ENCODE data around the gene RBBP6.

Gene RBBP6

GRCh38 chr16:24523569-24523968, 15.8 kb upstream of the RBBP6 start:
- H3K4me1 ChIP-seq (ENCODE audit: control insufficient read depth, insufficient read depth, low read length) = no peaks in the 10 kb centered on the region
- no peaks in the 10 kb centered on the region for H3K36me3 ChIP-seq (ENCODE audit: control insufficient read depth in 2 of 2, insufficient read depth in 1 of 2, low read length in 2 of 2)
- no peak overlapping the region for H3K27ac ChIP-seq (ENCODE audit: extremely low read depth, low read depth, low read length)
- H3K9me3 ChIP-seq (ENCODE audit: control insufficient read depth, insufficient read depth, low read depth, low read length) = no peaks in the 10 kb centered on the region
- H3K4me3 ChIP-seq (ENCODE audit: low read depth, low read length) = no peak overlapping the region
- ChIA-PET CTCF (interaction anchor here (0.6 to 0.8 kb wide), 4 partner anchors 16 to 266 kb away, joined by 3 to 5 read pairs (median 3); partner anchors contain the start of gene RBBP6), POLR2A (no interaction called here)
- TF ChIP-seq KLF16 (tag by site-specific recombination; IDR thresholded peaks at IDR 0.05) = no peak
- TF ChIP-seq HOXC10 (CRISPR knock-in tag; IDR thresholded peaks at IDR 0.05) = no peak
- TF ChIP-seq, protein P1, sequence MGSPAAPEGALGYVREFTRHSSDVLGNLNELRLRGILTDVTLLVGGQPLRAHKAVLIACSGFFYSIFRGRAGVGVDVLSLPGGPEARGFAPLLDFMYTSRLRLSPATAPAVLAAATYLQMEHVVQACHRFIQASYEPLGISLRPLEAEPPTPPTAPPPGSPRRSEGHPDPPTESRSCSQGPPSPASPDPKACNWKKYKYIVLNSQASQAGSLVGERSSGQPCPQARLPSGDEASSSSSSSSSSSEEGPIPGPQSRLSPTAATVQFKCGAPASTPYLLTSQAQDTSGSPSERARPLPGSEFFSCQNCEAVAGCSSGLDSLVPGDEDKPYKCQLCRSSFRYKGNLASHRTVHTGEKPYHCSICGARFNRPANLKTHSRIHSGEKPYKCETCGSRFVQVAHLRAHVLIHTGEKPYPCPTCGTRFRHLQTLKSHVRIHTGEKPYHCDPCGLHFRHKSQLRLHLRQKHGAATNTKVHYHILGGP (tag by site-specific recombination; IDR thresholded peaks at IDR 0.05) = no peak
- TF ChIP-seq ZNF626 (tag by site-specific recombination; IDR thresholded peaks at IDR 0.05) = no peak
- no peak for TF ChIP-seq ZNF777 (tag by site-specific recombination; IDR thresholded peaks at IDR 0.05; ENCODE audit: borderline replicate concordance)
- no peak for TF ChIP-seq SETDB1 (IDR thresholded peaks at IDR 0.05; ENCODE audit: insufficient read length, low read length)
- TF ChIP-seq ZFHX2 (tag by site-specific recombination; conservative IDR thresholded peaks at IDR 0.05) = no peak
- TF ChIP-seq ZNF394 (tag by site-specific recombination; IDR thresholded peaks at IDR 0.05; ENCODE audit: borderline replicate concordance) = no peak
- TF ChIP-seq PRDM6 (tag by site-specific recombination; IDR thresholded peaks at IDR 0.05) = no peak
- no peak for TF ChIP-seq ZNF404 (tag by site-specific recombination; IDR thresholded peaks at IDR 0.05)

GRCh38 chr16:24524855-24525677, 14.3 kb upstream of the RBBP6 start:
- ChIA-PET POLR2A (interaction anchor here (0.6 kb wide), 1 partner anchor 277 kb away, joined by 3 read pairs; no protein-coding TSS in a partner anchor), CTCF (interaction anchor here (0.6 to 2.4 kb wide), 5 partner anchors 8 to 194 kb away, joined by 3 to 12 read pairs (median 3); no protein-coding TSS in a partner anchor)
- TF ChIP-seq PRDM6 (tag by site-specific recombination; IDR thresholded peaks at IDR 0.05) = no peak
- peak; percentile 50; the same call in 1 of the 2 replicates for TF ChIP-seq ZNF121 (tag by site-specific recombination; IDR thresholded peaks at IDR 0.05)
- Histone ChIP-seq H3K4me1 (ENCODE audit: control insufficient read depth, insufficient read depth, low read length) (no peaks in the 10 kb centered on the region), H3K4me3 (ENCODE audit: low read depth, low read length) (no peak overlapping the region), H3K27ac (ENCODE audit: extremely low read depth, low read depth, low read length) (no peak overlapping the region), H3K36me3 (ENCODE audit: control insufficient read depth in 2 of 2, insufficient read depth in 1 of 2, low read length in 2 of 2) (no peaks in the 10 kb centered on the region), H3K9me3 (ENCODE audit: control insufficient read depth, insufficient read depth, low read depth, low read length) (no peaks in the 10 kb centered on the region)

DNA sequence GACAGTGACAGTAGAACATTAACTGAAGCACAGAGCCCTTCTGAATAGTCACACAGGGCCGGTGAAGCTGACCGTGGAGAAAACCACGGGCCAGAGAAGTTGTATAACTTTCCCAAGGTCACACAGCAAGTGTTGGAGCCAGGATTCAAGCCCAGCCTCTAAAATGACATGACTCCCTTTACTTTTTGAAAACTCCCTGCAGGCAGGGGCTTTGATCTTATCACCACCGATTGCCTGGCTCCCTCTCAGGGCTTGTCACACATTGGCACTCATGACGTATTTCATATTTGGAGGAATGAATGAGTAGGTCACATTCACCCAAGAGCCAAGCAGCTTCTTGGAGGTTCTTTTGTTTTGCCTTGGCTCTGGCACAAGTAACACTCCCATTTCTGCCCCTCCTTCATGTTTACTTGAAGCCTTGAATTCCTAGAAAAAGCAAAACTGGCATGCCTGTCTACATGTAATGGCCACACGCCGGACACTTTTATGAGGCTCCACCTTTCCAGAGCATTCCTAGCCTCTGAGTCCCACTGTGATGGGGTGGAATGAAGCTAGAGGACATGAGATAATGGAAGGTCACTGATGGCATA, 13.3 kb upstream of the RBBP6 start:
- H3K27ac ChIP-seq (ENCODE audit: extremely low read depth, low read depth, low read length) = no peak overlapping the region
- H3K36me3 ChIP-seq (ENCODE audit: control insufficient read depth in 2 of 2, insufficient read depth in 1 of 2, low read length in 2 of 2) = no peaks in the 10 kb centered on the region
- CTCF ChIA-PET = interaction anchor here (0.6 to 2.4 kb wide), 4 partner anchors 9 to 17 kb away, joined by 3 to 12 read pairs (median 4); no protein-coding TSS in a partner anchor
- no peaks in the 10 kb centered on the region for H3K4me1 ChIP-seq (ENCODE audit: control insufficient read depth, insufficient read depth, low read length)
- POLR2A ChIA-PET = interaction anchor here (0.6 to 1.0 kb wide), 2 partner anchors 276 to 522 kb away, joined by 3 to 4 read pairs; no protein-coding TSS in a partner anchor
- no peaks in the 10 kb centered on the region for H3K9me3 ChIP-seq (ENCODE audit: control insufficient read depth, insufficient read depth, low read depth, low read length)
- TF ChIP-seq ZBTB10 (tag by site-specific recombination; IDR thresholded peaks at IDR 0.05) = no peak
- peak; percentile 76 for TF ChIP-seq KLF17 (tag by site-specific recombination; IDR thresholded peaks at IDR 0.05)
- no peak overlapping the region for H3K4me3 ChIP-seq (ENCODE audit: low read depth, low read length)

All from HEK293 (cell line).